CD4-positive, alpha-beta T cell treated with Interleukin-2 at 100 ng/mL for 4 hours (primary cell): ENCODE data around the gene PTPN18.
"Not testable (repeated sequence)": the region's sequence is repeated elsewhere in the genome, so short reads cannot be mapped to it uniquely, and the experiment has no call there.

ENCODE experiments used
- DNase-seq: peaks from one replicate; pipeline ENCODE4 v3.0.0-alpha.2; 2020; ENCODE audit warnings: low spot score

PTPN18 gene

DNA sequence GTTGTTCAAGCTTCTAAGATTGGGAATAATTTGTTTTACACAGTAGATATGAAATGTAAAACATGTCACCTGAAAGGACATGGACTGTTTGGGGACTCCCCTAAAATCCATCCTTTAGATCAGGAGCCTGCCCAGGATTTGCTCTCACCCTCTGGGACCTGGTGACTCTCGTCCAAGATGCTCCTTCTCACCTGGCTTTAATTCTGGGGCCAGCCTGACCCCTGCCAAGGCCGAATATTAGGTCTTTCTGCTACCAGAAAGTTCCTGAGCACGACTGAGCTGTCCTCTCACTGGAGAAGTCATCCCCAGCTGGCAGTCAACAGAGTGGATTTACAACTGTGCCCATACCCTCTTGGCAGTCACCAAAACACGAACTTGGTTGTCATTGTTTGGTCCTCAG is 25.3 kb downstream of the PTPN18 start:
- no peak for DNase-seq

DNA sequence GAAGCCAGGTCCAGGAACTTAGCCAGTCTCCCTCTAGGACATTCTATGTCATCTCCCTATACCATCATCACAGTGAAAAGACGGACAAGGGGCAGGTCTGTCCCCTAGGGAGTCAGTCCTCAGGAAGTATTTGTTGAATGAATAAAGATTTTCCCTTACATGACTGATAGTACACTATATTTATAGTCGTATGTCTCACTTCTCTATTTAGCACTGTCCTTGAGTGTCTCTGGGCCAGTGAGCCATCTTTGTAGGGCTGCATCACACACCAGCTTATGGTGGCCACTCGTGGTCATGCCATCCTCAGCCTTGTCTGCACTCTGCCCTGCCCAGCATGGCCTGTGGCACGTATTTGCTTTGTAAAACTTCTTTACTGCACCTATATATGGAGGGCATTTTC is 25.8 kb downstream of the PTPN18 start:
- no peak for DNase-seq

DNA sequence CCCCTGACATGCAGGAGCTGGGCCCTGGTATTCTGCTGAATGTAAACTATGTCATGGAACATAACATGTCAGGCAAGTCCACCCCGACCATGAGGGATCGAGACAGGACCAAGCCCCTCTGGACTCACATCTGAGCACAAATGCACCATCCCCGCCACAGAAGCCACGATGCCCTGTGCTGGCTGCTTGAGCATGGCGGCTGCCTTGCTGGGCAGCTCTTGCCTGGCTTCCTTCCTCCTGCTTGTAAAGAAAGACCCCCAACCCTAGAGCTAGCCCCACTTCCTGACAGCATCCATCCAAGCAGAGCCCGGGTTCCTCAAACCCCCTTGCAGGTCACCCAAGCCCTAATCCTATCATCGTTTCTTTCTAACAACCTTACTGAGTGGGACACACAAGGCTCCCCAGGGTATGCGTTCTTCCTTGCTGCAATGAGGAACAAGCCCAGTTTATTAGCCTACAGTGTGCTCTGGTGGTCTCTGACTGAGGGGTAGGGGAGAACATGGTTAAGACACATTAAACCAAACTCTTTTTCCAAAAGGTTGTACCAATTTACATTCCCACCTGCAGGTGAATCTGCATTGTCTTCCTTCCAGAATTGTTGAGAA is 26.6 kb downstream of the PTPN18 start:
- no peak for DNase-seq

DNA sequence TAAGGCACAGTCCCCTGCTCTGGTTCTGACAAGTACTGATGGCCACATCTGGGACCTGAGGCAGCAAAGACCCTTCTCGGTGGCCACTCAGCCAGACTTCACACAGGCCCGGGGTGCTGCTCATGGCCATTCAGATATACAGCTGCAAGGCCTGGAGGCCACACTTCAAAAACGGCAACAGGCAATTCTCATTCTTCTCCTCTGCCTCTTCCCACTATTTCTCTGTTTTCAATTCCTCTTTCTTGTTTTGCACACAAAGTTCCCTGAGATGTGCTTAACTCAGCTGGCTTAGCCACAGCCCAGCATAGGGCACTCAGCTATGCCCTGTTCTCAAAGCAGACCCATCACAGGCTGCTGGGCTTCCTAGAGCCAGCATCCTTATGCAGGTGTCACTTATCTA is 29.9 kb downstream of the PTPN18 start:
- DNase-seq = no peak

DNA sequence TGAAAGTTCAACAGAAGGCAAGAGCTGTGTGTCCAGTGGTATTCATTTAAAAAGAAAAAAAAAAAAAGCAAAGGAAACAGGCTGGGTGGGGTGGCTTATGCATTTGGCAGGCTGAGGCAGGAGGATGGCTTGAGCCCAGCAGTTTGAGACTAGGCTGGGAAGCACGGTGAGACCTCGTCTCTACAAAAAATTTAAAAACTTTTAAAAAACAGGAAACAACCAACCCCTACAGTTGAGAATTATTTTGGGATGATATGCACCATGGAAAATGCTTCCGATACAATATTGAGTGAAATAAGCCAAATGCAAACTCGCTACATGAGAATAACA is 31.2 kb downstream of the PTPN18 start:
- no peak for DNase-seq

DNA sequence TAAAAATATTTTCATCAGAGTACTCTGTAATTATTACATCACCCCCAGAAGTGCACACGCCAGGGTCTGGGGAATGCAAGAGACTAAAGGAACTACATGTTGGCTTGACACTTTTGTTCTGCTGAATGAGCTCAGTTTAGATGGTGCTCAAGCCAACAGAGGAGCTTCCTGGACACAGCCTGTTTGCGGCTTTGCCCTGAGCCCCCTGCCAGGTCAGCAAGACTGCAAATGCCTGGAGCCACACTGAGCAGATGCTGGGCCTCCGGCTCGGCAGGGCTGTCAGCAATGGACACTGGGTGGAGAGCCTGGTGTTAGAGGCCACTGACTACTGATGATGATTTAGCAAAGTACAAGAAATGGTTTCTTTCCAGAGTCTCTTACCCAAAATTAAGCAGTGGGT is 31.9 kb downstream of the PTPN18 start:
- DNase-seq = no peak

DNA sequence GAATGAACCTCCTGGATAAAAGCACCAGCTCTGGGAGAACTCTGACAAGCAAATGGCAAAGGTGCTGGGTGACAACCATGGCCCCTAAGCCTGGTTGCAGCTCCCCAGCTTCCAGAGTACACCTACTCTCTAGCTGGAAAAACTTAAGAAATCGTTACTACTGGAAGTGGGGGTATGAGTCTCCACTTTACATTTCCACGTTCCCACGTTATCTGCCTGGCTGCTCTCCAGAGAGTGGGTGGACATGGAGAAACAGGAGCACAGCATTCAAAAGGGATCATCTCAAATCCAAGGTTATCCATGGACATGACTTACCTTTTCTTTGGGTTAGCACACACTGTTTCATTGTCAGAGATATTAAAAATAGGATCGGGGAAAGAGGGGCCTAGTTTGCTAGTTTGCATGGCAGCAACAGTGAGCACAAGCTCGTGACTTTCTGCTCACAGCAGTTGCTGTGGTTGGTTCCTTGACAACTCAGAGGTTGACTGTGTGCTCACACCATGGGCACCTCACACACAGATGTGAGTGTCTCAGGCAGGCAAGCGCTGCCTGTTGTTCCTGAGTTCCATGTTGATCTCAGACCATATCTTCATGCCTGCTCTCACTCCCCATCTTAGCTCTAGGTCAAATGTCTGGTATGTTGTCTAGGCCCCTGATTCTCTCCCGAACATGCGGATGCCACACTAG is 32.5 kb downstream of the PTPN18 start:
- no peak for DNase-seq

DNA sequence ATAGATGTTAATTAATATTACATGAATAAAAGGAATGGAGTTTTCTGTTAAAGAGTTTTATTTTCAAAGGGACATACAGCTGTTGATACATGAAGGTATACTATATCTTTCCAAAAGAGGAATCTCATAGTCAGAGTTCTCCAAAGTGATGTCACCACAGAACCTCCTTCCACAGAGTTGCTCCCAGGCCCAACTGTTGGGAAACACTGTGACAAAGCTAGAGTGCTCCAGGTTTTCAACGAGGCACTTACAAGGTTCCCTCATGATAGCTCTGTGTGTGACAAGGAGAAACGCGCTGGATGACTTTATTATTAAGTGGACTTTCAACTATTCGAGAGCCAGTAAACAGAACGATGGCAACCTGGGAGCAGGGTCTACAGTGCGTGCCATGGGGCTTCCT is 33.5 kb downstream of the PTPN18 start:
- no peak for DNase-seq

DNA sequence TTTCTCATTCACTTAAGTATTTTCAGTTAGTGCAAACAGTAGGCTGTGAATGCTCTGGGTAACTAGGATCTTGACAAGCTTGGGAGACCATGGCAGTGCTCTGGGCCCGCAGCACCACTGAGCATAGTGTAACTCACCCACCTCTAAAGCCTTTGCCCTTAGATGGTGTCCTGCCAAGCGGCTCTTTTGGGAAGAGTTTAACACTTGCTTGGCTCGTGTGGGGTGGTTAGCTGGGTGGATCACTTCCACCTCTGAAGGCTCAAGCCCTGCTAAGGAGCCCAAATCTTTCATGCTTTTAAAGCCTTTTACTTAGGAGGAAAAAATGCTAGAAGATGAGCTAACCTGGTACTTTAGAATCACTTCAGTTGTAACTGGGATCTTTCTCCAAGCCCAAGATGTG is 33.9 kb downstream of the PTPN18 start:
- no peak for DNase-seq

DNA sequence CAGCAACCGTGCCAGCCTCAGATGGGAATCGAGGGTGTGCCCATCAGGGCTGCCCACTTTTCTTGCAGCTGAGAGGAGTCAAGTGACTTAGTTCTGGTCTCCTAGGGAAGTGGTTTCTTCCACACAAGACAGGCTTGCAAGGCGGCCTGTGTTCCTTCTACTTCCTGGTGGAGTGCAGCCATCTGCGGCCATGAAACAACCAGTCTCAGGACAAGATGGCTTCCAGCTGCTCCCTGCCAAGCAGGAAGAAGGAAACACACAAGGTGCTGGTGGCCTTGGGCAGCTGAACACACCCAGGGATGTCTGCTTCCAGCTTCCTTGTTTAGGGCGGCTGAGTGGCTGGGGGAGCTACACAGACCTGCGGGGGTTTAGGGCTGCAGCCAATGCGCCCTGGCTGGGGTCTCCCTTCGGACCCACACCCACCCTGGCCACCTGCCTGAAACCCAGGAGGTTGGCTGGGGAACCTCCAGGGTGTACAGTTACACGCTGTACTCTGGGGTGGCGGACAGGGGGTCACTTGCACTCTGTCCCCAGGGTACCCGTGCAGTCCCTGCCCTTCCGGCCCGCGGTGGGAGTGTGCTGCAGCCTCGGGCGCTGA is 34.7 kb downstream of the PTPN18 start:
- DNase-seq = no peak

DNA sequence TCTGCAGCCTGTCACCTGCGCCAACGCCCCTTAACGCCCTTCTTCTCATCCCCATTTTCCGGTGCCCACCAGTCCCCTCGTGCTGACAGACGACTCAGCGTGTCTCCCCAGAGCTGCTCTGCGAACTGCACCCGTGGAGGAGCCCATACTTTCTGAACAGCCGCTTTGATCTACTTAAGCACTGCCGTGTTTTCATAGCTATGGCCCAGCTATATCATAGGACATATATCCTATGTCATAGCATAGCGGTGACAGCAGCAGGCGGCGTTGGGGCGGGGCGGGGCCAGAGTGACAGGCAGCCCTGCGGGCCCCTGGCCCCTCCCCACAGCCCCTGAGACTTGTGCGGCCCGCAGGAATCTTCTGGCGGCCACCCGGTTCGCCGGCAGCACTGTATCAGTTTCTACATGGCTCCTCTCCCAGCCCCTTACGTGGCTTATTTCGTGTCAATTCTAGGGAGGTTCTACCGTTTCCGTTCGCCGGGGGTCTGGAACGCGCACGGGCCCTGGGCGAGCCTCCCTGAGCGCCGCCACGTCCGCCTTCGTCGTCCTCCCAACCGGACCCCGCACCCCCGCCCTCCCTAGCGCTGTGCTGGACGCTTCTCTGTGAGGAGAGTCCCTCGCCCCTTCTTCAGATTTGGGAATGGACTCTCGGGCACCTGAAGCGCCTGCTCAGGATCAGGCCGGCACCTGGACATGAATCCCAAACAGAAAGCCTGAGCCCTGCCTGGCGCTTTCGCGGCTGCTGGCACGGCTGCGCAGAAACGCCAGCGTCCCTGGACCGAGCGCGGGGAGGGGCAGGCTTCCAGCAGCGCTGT is 35.4 kb downstream of the PTPN18 start:
- DNase-seq = peak; percentile 57

DNA sequence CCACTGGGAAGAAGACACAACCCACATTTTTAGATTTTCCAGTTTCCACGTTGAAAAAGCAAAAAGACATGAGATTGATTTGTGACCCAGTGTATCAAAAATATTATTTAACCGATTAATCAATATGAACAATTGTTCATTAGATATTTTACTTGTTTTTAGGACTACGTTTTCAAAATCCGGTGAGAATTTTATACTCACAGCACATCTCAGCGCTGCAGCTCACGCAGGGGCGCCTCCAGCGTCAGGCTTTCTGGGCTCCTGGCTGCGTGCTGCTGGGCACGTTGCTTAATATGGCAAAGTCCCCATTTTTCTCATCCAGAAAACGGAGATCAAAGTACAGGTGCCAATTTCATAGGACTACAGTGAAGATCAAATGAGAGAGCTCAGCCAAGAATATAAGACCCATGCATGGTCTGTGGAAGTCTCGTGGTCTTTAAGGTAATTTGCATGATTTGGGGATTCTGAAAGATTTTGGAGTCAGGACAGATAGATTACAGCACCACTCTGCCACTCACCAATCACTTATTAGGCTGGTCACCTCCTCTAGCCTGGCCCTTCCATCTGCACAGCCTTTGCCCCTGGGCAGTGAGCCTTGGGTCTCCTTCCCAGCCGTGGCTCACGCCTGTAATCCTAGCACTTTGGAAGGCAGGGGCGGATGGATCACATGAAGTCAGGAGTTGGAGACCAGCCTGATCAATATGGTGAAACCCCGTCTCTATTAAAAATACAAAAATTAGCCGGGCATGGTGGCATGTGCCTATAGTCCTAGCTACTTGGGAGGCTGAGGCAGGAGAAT is 36.2 kb downstream of the PTPN18 start:
- no peak for DNase-seq

DNA sequence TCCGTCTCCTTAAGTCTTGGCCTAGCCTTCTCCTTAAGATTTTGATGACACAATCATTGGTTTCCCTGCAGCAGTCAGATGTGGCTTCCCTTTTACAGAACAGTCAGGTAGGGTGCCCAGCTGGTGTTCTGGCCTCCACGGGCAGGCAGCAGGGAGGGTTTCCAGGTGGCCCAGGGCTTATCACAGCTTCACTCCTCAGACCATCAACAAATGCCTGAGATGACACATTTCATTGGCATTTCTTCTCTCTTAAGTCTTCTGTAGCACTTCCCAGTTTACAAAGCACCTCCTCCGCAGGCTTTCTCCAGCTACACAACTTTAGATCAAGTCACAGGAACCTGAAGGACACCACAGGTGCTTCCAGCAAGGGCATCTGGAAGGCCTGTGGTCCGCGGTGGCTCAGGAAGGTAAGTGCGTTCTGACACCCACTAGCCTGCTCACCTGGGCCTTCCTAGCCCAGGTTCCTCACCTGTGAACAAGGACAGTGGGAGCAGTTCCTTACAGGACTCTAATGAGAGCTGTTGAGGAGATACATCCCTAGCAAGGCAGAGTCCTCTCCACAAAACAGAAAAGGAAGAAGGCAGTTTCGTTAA is 37.6 kb downstream of the PTPN18 start:
- DNase-seq = no peak

DNA sequence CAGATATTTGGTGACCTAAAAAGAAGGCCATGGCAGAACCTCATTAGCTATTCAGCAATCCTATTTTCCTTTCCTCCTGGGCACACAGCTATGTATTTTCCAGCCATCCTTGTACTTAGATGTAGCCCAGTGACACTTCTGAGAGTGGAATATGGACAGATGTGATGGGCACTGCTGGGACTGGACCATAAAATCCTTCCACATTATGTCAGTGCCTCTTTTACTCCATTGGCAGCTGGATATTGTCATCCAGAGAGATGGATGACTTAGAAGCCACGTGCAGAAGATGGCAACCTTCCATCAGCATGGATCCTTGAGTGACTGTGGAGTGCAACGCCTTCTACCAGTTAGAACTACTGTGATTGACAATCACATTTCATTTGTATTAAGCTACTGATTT is 50.4 kb downstream of the PTPN18 start:
- DNase-seq = not testable (repeated sequence)

DNA sequence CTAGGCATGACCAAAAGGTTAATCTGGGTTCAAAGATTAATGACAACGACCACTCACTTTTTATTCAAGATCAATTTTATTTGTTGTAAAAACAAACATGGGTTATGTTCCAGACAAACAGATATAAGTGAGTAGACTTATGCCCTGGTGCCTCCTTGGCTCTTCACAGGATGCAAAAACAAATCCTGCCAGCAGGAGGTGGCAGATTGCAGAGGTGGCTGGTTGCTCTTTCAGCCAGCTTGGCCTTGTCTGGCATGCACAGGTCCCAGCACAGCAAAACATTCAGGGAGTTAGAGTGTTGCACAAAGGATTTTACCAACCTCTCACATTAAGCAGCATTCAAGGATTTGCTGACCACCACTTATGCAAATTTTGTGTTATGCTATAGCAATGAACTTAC is 60.8 kb downstream of the PTPN18 start:
- DNase-seq = peak; percentile 23

DNA sequence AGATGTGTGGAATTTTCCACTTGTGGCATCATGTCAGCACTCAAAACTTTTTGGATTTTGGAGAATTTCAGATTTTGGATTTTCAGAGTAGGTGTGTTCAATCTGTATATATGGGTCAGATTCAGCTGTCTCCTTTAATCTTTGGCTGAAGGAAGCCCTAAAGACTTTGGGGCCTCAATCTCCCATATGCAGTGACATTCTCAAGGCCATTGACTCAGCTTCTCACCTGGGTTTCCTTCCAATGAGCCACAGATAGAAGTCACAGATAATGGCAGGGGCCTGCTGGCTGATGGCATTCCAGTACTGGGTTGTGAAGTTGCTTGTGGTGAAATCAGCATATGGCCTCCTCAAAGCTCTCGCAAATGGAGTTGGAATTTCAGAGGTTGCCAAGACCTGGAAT is 63.0 kb downstream of the PTPN18 start:
- not testable (repeated sequence) for DNase-seq
